Measurements from ENCODE around the gene TET1. TPM values are rescaled to one million over a fixed set of nuclear protein-coding genes. Genes with fewer than 3 reads are reported as not detected.

TET1 gene
- total RNA-seq, 1 experiment from 2014 or later = 2.3 TPM

DNA sequence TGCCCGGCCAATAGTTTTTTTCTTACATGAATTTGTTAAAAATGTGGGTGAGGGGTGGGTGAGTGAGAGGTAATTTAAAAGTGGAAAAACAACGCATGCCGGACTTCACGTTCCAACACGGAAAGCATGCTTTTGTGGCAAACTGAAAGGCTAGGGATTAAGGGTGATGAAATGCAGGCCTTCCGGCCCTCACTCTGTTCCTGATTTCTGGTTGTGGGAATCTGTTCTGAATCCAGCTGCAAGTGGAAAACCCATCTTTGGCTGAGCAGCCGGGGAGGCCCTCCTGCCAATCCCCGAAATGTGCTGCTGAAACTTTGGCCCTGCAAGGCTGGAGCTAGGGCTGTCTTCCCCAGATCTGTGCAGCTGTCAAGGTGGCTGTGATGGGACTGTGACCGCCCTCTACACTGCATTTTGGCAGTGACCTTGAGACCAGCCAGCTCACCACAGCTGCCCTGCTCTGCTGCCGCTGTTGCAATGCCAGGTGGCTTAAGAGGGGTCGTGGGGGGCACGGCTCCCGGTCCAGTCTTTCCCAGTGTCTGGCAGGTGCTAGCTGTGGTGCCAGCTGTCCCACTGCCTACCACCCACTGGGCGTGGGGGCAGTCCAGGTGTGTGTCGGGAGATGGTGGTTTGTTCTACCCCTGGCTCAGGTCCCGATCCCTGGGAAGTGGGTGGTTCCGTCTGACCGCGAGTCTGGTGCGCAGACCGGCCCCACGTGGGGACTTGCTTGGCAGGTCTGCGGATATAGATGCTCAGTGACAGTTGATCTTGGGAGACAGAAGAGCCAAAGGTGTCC, 39.0 kb downstream of the TET1 start:
- POLR2A ChIA-PET = no interaction called here

DNA sequence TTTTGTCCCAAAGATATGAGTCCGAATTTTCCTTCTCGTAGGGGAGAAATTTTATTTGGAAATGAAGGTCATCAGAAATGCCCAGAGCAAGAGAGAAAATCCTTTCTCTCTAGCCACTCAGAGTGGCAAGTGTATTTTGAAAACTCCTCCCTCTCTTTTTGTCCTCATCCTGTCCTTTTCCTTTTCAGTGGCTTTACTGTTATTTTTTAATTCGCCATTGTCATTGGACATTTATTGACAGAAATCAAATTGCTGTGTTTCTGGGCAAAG, 39.6 kb downstream of the TET1 start:
- in situ Hi-C loops (cut with HindIII; ENCODE audit: low pct_unique_long_range_greater_than_20kb, low sequenced_read_pairs) = no loop called here
- DNase-seq (ENCODE audit: low read depth, low spot score) (no peak), ATAC-seq (no peak)
- no TSS peak for BruUV-seq (replicated peaks)
- no peak for TF ChIP-seq TCF7L2 (IDR thresholded peaks at IDR 0.05; ENCODE audit: low read depth, low read length)
- no peak for TF ChIP-seq POLR2AphosphoS5 (IDR thresholded peaks at IDR 0.05; ENCODE audit: low read depth, low read length)
- TF ChIP-seq, protein P1, sequence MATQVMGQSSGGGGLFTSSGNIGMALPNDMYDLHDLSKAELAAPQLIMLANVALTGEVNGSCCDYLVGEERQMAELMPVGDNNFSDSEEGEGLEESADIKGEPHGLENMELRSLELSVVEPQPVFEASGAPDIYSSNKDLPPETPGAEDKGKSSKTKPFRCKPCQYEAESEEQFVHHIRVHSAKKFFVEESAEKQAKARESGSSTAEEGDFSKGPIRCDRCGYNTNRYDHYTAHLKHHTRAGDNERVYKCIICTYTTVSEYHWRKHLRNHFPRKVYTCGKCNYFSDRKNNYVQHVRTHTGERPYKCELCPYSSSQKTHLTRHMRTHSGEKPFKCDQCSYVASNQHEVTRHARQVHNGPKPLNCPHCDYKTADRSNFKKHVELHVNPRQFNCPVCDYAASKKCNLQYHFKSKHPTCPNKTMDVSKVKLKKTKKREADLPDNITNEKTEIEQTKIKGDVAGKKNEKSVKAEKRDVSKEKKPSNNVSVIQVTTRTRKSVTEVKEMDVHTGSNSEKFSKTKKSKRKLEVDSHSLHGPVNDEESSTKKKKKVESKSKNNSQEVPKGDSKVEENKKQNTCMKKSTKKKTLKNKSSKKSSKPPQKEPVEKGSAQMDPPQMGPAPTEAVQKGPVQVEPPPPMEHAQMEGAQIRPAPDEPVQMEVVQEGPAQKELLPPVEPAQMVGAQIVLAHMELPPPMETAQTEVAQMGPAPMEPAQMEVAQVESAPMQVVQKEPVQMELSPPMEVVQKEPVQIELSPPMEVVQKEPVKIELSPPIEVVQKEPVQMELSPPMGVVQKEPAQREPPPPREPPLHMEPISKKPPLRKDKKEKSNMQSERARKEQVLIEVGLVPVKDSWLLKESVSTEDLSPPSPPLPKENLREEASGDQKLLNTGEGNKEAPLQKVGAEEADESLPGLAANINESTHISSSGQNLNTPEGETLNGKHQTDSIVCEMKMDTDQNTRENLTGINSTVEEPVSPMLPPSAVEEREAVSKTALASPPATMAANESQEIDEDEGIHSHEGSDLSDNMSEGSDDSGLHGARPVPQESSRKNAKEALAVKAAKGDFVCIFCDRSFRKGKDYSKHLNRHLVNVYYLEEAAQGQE (IDR thresholded peaks at IDR 0.05; ENCODE audit: insufficient read depth in 1 of 2, low read depth in 2 of 2, low read length in 1 of 2) = no peak
- no peak for TF ChIP-seq SIN3A (IDR thresholded peaks at IDR 0.05; ENCODE audit: borderline replicate concordance, insufficient read depth, low read depth, low read length)
- TF ChIP-seq, protein P2, sequence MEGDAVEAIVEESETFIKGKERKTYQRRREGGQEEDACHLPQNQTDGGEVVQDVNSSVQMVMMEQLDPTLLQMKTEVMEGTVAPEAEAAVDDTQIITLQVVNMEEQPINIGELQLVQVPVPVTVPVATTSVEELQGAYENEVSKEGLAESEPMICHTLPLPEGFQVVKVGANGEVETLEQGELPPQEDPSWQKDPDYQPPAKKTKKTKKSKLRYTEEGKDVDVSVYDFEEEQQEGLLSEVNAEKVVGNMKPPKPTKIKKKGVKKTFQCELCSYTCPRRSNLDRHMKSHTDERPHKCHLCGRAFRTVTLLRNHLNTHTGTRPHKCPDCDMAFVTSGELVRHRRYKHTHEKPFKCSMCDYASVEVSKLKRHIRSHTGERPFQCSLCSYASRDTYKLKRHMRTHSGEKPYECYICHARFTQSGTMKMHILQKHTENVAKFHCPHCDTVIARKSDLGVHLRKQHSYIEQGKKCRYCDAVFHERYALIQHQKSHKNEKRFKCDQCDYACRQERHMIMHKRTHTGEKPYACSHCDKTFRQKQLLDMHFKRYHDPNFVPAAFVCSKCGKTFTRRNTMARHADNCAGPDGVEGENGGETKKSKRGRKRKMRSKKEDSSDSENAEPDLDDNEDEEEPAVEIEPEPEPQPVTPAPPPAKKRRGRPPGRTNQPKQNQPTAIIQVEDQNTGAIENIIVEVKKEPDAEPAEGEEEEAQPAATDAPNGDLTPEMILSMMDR (IDR thresholded peaks at IDR 0.05) = no peak
- ChIA-PET POLR2A (no interaction called here), CTCF (no interaction called here)
- H3K27me3 ChIP-seq (ENCODE audit: control insufficient read depth, insufficient read depth, low read length) = no peaks in the 10 kb centered on the region
- peak overlapping the region; percentile 88 for H3K27ac ChIP-seq (ENCODE audit: low read length)
- intact Hi-C loops (cut with micrococcal nuclease; ENCODE audit: unreplicated experiment) = no loop called here
- peaks cover 21% of the 10 kb centered on the region for H3K4me1 ChIP-seq (ENCODE audit: control insufficient read depth, insufficient read depth, low read length)
- H3K9me3 ChIP-seq (ENCODE audit: control insufficient read depth, insufficient read depth, low read depth, low read length) = no peaks in the 10 kb centered on the region
- H3K4me3 ChIP-seq (ENCODE audit: low read depth in 2 of 2, low read length in 2 of 2) = peak overlapping the region; percentile 40 to 64
- H3K36me3 ChIP-seq (ENCODE audit: control insufficient read depth, insufficient read depth, low read length) = no peaks in the 10 kb centered on the region

More for the DNA sequence above, 39.0 kb downstream of the TET1 start:
- no peak for DNase-seq (ENCODE audit: low read depth, low spot score)
- H3K4me1 ChIP-seq (ENCODE audit: control insufficient read depth, insufficient read depth, low read length) = peaks cover 21% of the 10 kb centered on the region
- H3K4me3 ChIP-seq (ENCODE audit: low read depth in 2 of 2, low read length in 2 of 2) = peak overlapping the region; percentile 40 to 64
- ATAC-seq = peak; percentile 62
- in situ Hi-C loops (cut with HindIII; ENCODE audit: low pct_unique_long_range_greater_than_20kb, low sequenced_read_pairs) = no loop called here
- no peaks in the 10 kb centered on the region for H3K9me3 ChIP-seq (ENCODE audit: control insufficient read depth, insufficient read depth, low read depth, low read length)
- TF ChIP-seq TCF7L2 (IDR thresholded peaks at IDR 0.05; ENCODE audit: low read depth, low read length) (no peak), SIN3A (IDR thresholded peaks at IDR 0.05; ENCODE audit: borderline replicate concordance, insufficient read depth, low read depth, low read length) (no peak), POLR2AphosphoS5 (IDR thresholded peaks at IDR 0.05; ENCODE audit: low read depth, low read length) (no peak)
- TF ChIP-seq, protein P1 (IDR thresholded peaks at IDR 0.05; ENCODE audit: insufficient read depth in 1 of 2, low read depth in 2 of 2, low read length in 1 of 2) = no peak
- BruUV-seq (replicated peaks) = no TSS peak
- CTCF ChIA-PET = no interaction called here
- H3K27ac ChIP-seq (ENCODE audit: low read length) = peak overlapping the region; percentile 88; the same call in 1 of the 2 replicates
- H3K27me3 ChIP-seq (ENCODE audit: control insufficient read depth, insufficient read depth, low read length) = no peaks in the 10 kb centered on the region
- H3K36me3 ChIP-seq (ENCODE audit: control insufficient read depth, insufficient read depth, low read length) = no peaks in the 10 kb centered on the region
- intact Hi-C loops (cut with micrococcal nuclease; ENCODE audit: unreplicated experiment) = no loop called here

Measured in Panc1 (cell line).